Mesothelial cell of epicardium (in vitro differentiated cells): ENCODE data around the gene FOCAD. TPM values are rescaled to one million over a fixed set of nuclear protein-coding genes. Genes with fewer than 3 reads are reported as not detected.
"Not testable (repeated sequence)": the region's sequence is repeated elsewhere in the genome, so short reads cannot be mapped to it uniquely, and the experiment has no call there.

Experiments used
- DNase-seq, 2 experiments: peaks; one replicate each; pipeline ENCODE4 v3.0.0; 2021; ENCODE audit warnings: low spot score in 2 of 2; ENCODE audit not compliant: unreplicated experiment in 2 of 2
- H3K27ac Mint-ChIP-seq: 2 replicates; pipeline ENCODE4 v1.8.0; 2021; ENCODE audit warnings: mixed read lengths
- H3K27me3 Mint-ChIP-seq: 2 replicates; pipeline ENCODE4 v1.8.0; 2021; ENCODE audit warnings: low read depth, mixed read lengths
- H3K36me3 Mint-ChIP-seq: 2 replicates; pipeline ENCODE4 v1.8.0; 2021; ENCODE audit warnings: mixed read lengths
- H3K4me1 Mint-ChIP-seq: 2 replicates; pipeline ENCODE4 v1.8.0; 2021; ENCODE audit warnings: mixed read lengths
- H3K4me3 Mint-ChIP-seq: 2 replicates; pipeline ENCODE4 v1.8.0; 2021; ENCODE audit warnings: mild to moderate bottlenecking, moderate library complexity, mixed read lengths
- H3K9me3 Mint-ChIP-seq: 2 replicates; pipeline ENCODE4 v1.8.0; 2021; ENCODE audit warnings: mixed read lengths
- total RNA-seq: library from RNA; stranded (reverse); gene quantifications from 3 replicates; pipeline ENCODE4 v1.2.1, GENCODE V29; 2021
- TF ChIP-seq, protein P1 (sequence below): fragments of 200-600 bp; sonication (generic); IDR thresholded peaks from one replicate; pipeline ENCODE4 v1.5.0; 2021; ENCODE audit warnings: antibody characterized with exemption; ENCODE audit not compliant: unreplicated experiment

The FOCAD gene
- total RNA-seq, 1 donor from 2014 or later, result 78.4 TPM

DNA sequence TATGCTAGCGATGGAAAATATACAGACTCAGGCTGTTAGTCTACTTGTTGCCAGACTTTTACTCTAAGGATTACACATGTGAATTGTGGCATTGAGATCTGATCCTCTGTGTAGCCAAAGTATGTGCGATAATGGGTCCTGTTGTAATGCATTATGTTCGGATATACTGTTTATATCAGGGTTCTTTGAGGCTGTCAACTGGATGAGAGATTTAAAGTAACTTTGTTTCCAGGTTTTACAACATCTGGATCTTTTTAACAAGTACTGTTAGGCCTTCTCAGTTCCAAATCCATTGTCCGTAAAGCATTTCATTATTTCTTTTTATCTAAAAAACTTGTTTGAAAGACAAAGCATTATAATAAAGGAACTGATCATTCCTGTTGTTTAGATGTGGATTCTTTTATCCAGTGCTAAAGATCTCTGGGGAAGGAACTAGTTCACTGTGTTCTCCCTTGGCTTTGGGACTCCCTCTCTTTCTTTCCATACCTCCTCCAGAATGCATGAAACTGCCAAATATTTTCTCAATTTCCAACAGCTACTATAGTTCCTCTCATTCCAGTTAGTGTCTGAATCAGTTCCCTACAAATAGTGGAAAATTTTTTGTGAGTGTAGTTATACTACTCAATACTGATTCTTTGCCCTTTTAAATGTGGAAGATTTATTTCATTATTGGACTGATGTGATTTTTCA, 278.6 kb downstream of the FOCAD start:
- Mint-ChIP-seq H3K9me3 (peaks cover 14% of the 10 kb centered on the region), H3K27ac (no peak overlapping the region), H3K4me1 (no peaks in the 10 kb centered on the region), H3K27me3 (no peaks in the 10 kb centered on the region), H3K36me3 (peaks cover 46% of the 10 kb centered on the region), H3K4me3 (no peak overlapping the region)
- TF ChIP-seq, protein P1, sequence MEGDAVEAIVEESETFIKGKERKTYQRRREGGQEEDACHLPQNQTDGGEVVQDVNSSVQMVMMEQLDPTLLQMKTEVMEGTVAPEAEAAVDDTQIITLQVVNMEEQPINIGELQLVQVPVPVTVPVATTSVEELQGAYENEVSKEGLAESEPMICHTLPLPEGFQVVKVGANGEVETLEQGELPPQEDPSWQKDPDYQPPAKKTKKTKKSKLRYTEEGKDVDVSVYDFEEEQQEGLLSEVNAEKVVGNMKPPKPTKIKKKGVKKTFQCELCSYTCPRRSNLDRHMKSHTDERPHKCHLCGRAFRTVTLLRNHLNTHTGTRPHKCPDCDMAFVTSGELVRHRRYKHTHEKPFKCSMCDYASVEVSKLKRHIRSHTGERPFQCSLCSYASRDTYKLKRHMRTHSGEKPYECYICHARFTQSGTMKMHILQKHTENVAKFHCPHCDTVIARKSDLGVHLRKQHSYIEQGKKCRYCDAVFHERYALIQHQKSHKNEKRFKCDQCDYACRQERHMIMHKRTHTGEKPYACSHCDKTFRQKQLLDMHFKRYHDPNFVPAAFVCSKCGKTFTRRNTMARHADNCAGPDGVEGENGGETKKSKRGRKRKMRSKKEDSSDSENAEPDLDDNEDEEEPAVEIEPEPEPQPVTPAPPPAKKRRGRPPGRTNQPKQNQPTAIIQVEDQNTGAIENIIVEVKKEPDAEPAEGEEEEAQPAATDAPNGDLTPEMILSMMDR, result no peak
- DNase-seq, result no peak

- H3K27me3 Mint-ChIP-seq, result no peaks in the 10 kb centered on the region
- TF ChIP-seq, protein P1, result no peak
- DNase-seq, result no peak
- peaks cover 48% of the 10 kb centered on the region for H3K36me3 Mint-ChIP-seq
- no peak overlapping the region for H3K4me3 Mint-ChIP-seq
- no peak overlapping the region for H3K27ac Mint-ChIP-seq
- H3K4me1 Mint-ChIP-seq, result no peaks in the 10 kb centered on the region
- H3K9me3 Mint-ChIP-seq, result peaks cover 30% of the 10 kb centered on the region
Measured at GRCh38 chr9:20972684-20973083, 288.6 kb downstream of the FOCAD start.

- H3K36me3 Mint-ChIP-seq, result peaks cover 47% of the 10 kb centered on the region
- H3K27ac Mint-ChIP-seq, H3K4me3 Mint-ChIP-seq, H3K4me1 Mint-ChIP-seq, DNase-seq, H3K27me3 Mint-ChIP-seq: not testable (repeated sequence)
- H3K9me3 Mint-ChIP-seq, result peaks cover 26% of the 10 kb centered on the region
Measured at GRCh38 chr9:20973246-20973947, 289.3 kb downstream of the FOCAD start.

- peaks cover 19% of the 10 kb centered on the region for H3K9me3 Mint-ChIP-seq
- H3K27ac Mint-ChIP-seq, H3K27me3 Mint-ChIP-seq, DNase-seq, H3K4me1 Mint-ChIP-seq, H3K4me3 Mint-ChIP-seq: not testable (repeated sequence)
- H3K36me3 Mint-ChIP-seq, result peaks cover 44% of the 10 kb centered on the region
Measured at GRCh38 chr9:20974191-20974938, 290.3 kb downstream of the FOCAD start.

GRCh38 chr9:20978249-20978648, 294.2 kb downstream of the FOCAD start:
- Mint-ChIP-seq H3K9me3 (peaks cover 4% of the 10 kb centered on the region), H3K27ac (no peak overlapping the region), H3K36me3 (peaks cover 49% of the 10 kb centered on the region), H3K4me1 (peaks cover 22% of the 10 kb centered on the region), H3K4me3 (no peak overlapping the region), H3K27me3 (no peaks in the 10 kb centered on the region)
- TF ChIP-seq, protein P1, result no peak
- no peak for DNase-seq

DNA sequence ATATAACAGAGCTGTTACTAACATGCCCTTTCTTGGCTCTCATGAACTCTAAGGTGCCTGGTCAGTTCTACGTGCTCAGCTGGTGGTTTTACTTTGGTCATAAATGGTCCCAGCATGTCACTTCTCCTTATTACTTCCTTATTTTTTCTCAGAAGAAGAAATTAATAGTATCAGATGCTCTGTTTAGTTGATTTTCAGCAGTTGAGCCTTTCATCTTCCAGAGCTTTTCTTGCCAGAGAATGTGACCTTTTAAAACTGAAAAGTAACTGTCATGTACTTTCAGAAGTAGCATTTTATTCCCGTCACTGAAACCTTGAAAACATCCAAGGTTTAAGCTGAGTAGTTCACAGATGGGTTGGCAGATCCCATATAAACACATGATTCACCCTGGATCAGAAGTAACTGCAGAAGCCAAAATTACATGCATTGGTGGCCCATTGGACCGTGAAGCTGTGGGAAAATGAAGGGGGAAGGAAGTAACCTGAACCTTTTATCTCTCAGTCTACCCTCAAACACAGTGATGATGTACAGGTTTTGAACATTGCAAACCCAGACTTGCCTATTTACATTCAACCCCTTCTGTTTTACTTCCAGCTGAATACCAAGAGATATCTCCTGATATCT, 296.9 kb downstream of the FOCAD start:
- Mint-ChIP-seq H3K4me1 (peaks cover 22% of the 10 kb centered on the region), H3K4me3 (no peak overlapping the region), H3K27ac (peak overlapping the region; percentile 89), H3K9me3 (peaks cover 4% of the 10 kb centered on the region), H3K27me3 (no peaks in the 10 kb centered on the region), H3K36me3 (peaks cover 47% of the 10 kb centered on the region)
- DNase-seq, result no peak
- TF ChIP-seq, protein P1, result no peak
